B cell (primary cell): ENCODE data around the gene WDR90. TPM values are rescaled to one million over a fixed set of nuclear protein-coding genes. Genes with fewer than 3 reads are reported as not detected.

Experiments
- ATAC-seq: fragments of 200-7000 bp; cut with Tn5 transposase; one replicate; pipeline ENCODE4 v1.10.0; 2021; ENCODE audit warnings: low read depth, mild to moderate bottlenecking, moderate number of reproducible peaks, moderate library complexity
- CTCF ChIA-PET: fragments of 350-600 bp; sonication (Branson Sonifier 250); formaldehyde crosslinking; loops from one replicate; lab custom pipeline; 2021; ENCODE audit warnings: antibody characterized with exemption, inconsistent platforms; lab: Charles Lee
- POLR2A ChIA-PET: fragments of 350-600 bp; sonication (Branson Sonifier 250); formaldehyde crosslinking; loops from one replicate; lab custom pipeline; 2021; ENCODE audit warnings: antibody characterized with exemption; lab: Charles Lee
- DNase-seq: peaks from one replicate; pipeline ENCODE4 v3.0.0; 2013
- H2AFZ ChIP-seq: 2 replicates; pipeline ENCODE4 v1.6.1; 2012; ENCODE audit warnings: mild to moderate bottlenecking, low read depth, low read length; ENCODE audit not compliant: insufficient read depth, poor library complexity, severe bottlenecking
- H3K27ac ChIP-seq, 2 donors: 1 replicate in 1 of 2; 2 replicates in 1 of 2; pipeline ENCODE4 v1.5.1; 2012 to 2013; ENCODE audit warnings: low read length in 2 of 2, mild to moderate bottlenecking in 2 of 2, moderate library complexity in 1 of 2
- H3K27me3 ChIP-seq, 4 experiments: fragments of 200-600 bp in 1 of 4; sonication (generic) in 1 of 4; replicated peaks in 1 of 4; 1 replicate in 2 of 4; 2 replicates in 2 of 4; pipeline versions ENCODE4 v1.6.1 to v1.7.0; 2013 to 2016; ENCODE audit warnings: low read length in 3 of 4, mild to moderate bottlenecking in 2 of 4, mixed read lengths in 1 of 4, moderate library complexity in 1 of 4; ENCODE audit not compliant: insufficient read depth in 4 of 4, control insufficient read depth in 3 of 4; ENCODE audit errors: control extremely low read depth in 1 of 4
- H3K36me3 ChIP-seq, 2 experiments: replicated peaks in 1 of 2; 1 replicate in 1 of 2; 2 replicates in 1 of 2; pipeline versions ENCODE4 v1.6.1 to v1.7.1; 2013; ENCODE audit warnings: low read length in 1 of 2; ENCODE audit not compliant: insufficient read depth in 2 of 2, control insufficient read depth in 1 of 2; ENCODE audit errors: control extremely low read depth in 1 of 2, extremely low read depth in 1 of 2
- H3K4me1 ChIP-seq, 2 donors: fragments of 200-600 bp in 1 of 2; sonication (generic) in 1 of 2; 1 replicate in 1 of 2; 2 replicates in 1 of 2; pipeline versions ENCODE4 v1.5.1 to v1.6.1; 2013 to 2017; ENCODE audit warnings: low read length in 2 of 2; ENCODE audit not compliant: control insufficient read depth in 2 of 2, insufficient read depth in 2 of 2
- H3K4me2 ChIP-seq: replicated peaks from 2 replicates; pipeline ENCODE3; 2012; ENCODE audit warnings: mild to moderate bottlenecking, low read depth, low read length; ENCODE audit not compliant: poor library complexity, severe bottlenecking
- H3K4me3 ChIP-seq, 5 experiments: fragments of 200-600 bp in 1 of 5; sonication (generic) in 1 of 5; 1 replicate in 3 of 5; 2 replicates in 2 of 5; pipeline versions ENCODE4 v1.5.1 to v1.7.0; 2011 to 2016; ENCODE audit warnings: low read length in 4 of 5, mild to moderate bottlenecking in 4 of 5, low read depth in 2 of 5, control low read depth in 1 of 5, moderate library complexity in 1 of 5; ENCODE audit not compliant: insufficient read depth in 1 of 5; ENCODE audit errors: control extremely low read depth in 1 of 5, extremely low read depth in 1 of 5
- H3K79me2 ChIP-seq: fragments of 200-600 bp; sonication (generic); one replicate; pipeline ENCODE4 v1.6.0; 2016; ENCODE audit warnings: low read length; ENCODE audit not compliant: control insufficient read depth, insufficient read depth
- H3K9ac ChIP-seq: fragments of 200-600 bp; sonication (generic); 2 replicates; pipeline ENCODE4 v1.6.1; 2017; ENCODE audit warnings: mild to moderate bottlenecking, low read length, moderate library complexity
- H3K9me3 ChIP-seq, 3 donors: one replicate each; pipeline versions ENCODE4 v1.6.1 to v1.7.1; 2013; ENCODE audit warnings: low read length in 2 of 3; ENCODE audit not compliant: control insufficient read depth in 2 of 3, insufficient read depth in 1 of 3; ENCODE audit errors: control extremely low read depth in 1 of 3
- H4K20me1 ChIP-seq: 2 replicates; pipeline ENCODE4 v1.6.0; 2012; ENCODE audit warnings: mild to moderate bottlenecking, low read length; ENCODE audit not compliant: insufficient read depth, control insufficient read depth, poor library complexity, severe bottlenecking
- H3K27ac Mint-ChIP-seq: one replicate; pipeline ENCODE4 v1.8.0; 2021; ENCODE audit warnings: mixed read lengths
- H3K27me3 Mint-ChIP-seq: one replicate; pipeline ENCODE4 v1.8.0; 2021; ENCODE audit warnings: mixed read lengths
- H3K4me1 Mint-ChIP-seq: one replicate; pipeline ENCODE4 v1.8.0; 2021; ENCODE audit warnings: mixed read lengths
- H3K4me3 Mint-ChIP-seq: one replicate; pipeline ENCODE4 v1.8.0; 2021; ENCODE audit warnings: mixed read lengths
- H3K9me3 Mint-ChIP-seq: one replicate; pipeline ENCODE4 v1.8.0; 2022; ENCODE audit warnings: mixed read lengths; ENCODE audit not compliant: insufficient read depth
- EZH2 ChIP-seq: IDR thresholded peaks from 2 replicates; pipeline ENCODE4 v1.6.1; 2012; ENCODE audit warnings: borderline replicate concordance, low read depth, mild to moderate bottlenecking, moderate library complexity, low read length; ENCODE audit not compliant: insufficient read depth, poor library complexity, severe bottlenecking
- WGBS: methylation state at CpG from one replicate; pipeline ENCODE4 v1.1.5; 2013; ENCODE audit warnings: missing lambda C conversion rate; ENCODE audit not compliant: insufficient coverage; 5-methylcytosine and 5-hydroxymethylcytosine counted together
- intact Hi-C: fragments of 100-400 bp; cut with micrococcal nuclease; formaldehyde crosslinking; loops from one replicate; pipeline ENCODE4 v1.10.0; 2022
- polyA plus RNA-seq: library from polyadenylated mRNA; depleted of rRNA; stranded (reverse); fragments of >200 nt; gene quantifications from 2 replicates; pipeline ENCODE4 v1.2.3, GENCODE V29; 2012
- total RNA-seq, 2 donors: library from RNA; stranded (reverse); fragments of 120-200 nt in 1 of 2; gene quantifications; 1 replicate in 1 of 2; 2 replicates in 1 of 2; pipeline versions ENCODE4 v1.2.3 to v1.2.4, GENCODE V29; 2013 to 2022
- TF ChIP-seq, protein P1 (sequence below): fragments of 200-600 bp; IDR thresholded peaks from one replicate; pipeline ENCODE4 v1.8.0; 2022; ENCODE audit warnings: antibody characterized with exemption, mild to moderate bottlenecking

The WDR90 gene
- total and polyA plus RNA-seq, 2 donors (not counting 1 experiment from before 2014, with no cell fraction given): 23.1 to 34.7 TPM

- ATAC-seq: no peak
- Histone ChIP-seq H2AFZ (no peak overlapping the region), H3K4me2 (no peak overlapping the region), H4K20me1 (peaks cover 22% of the 10 kb centered on the region), H3K27me3 (peaks cover 0 to 25% (median 11%) of the 10 kb centered on the region in 4 experiments), H3K27ac (no peak overlapping the region), H3K4me3 (no peak overlapping the region), H3K79me2 (no peaks in the 10 kb centered on the region), H3K9ac (no peak overlapping the region), H3K4me1 (peaks cover 10 to 31% of the 10 kb centered on the region in 2 donors), H3K36me3 (peaks cover 0 to 31% of the 10 kb centered on the region in 2 experiments), H3K9me3 (peaks cover 0 to 7% (median 0%) of the 10 kb centered on the region in 3 donors)
- ChIA-PET POLR2A (no interaction called here), CTCF (no interaction called here)
- 95% methylated on average over 20 of the region's 22 CpGs for WGBS
- no peak for DNase-seq
- no peak overlapping the region for H3K27ac Mint-ChIP-seq
- no peak overlapping the region for H3K4me3 Mint-ChIP-seq
- no peaks in the 10 kb centered on the region for H3K9me3 Mint-ChIP-seq
- TF ChIP-seq EZH2: no peak
- TF ChIP-seq, protein P1, sequence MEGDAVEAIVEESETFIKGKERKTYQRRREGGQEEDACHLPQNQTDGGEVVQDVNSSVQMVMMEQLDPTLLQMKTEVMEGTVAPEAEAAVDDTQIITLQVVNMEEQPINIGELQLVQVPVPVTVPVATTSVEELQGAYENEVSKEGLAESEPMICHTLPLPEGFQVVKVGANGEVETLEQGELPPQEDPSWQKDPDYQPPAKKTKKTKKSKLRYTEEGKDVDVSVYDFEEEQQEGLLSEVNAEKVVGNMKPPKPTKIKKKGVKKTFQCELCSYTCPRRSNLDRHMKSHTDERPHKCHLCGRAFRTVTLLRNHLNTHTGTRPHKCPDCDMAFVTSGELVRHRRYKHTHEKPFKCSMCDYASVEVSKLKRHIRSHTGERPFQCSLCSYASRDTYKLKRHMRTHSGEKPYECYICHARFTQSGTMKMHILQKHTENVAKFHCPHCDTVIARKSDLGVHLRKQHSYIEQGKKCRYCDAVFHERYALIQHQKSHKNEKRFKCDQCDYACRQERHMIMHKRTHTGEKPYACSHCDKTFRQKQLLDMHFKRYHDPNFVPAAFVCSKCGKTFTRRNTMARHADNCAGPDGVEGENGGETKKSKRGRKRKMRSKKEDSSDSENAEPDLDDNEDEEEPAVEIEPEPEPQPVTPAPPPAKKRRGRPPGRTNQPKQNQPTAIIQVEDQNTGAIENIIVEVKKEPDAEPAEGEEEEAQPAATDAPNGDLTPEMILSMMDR: no peak
- peaks cover 6% of the 10 kb centered on the region for H3K27me3 Mint-ChIP-seq
- H3K4me1 Mint-ChIP-seq: peaks cover 20% of the 10 kb centered on the region
- intact Hi-C loops: no loop called here
These were observed 25.2 kb downstream of the WDR90 start for GRCh38 chr16:674214-674881.
